Measurements from ENCODE around the gene LBHD1. TPM values are rescaled to one million over a fixed set of nuclear protein-coding genes. Genes with fewer than 3 reads are reported as not detected.
"Not testable (repeated sequence)": the region's sequence is repeated elsewhere in the genome, so short reads cannot be mapped to it uniquely, and the experiment has no call there.

LBHD1 gene
- polyA plus RNA-seq (ENCODE audit: insufficient read length in 3 of 3), result 10 to 100 TPM in 2 of 3 donors, 1 to 10 TPM in 1; 8.6 to 11.6 (median 10.6) TPM
- long read RNA-seq, donor 1, result 0 reads
- long read RNA-seq, donor 2, partial matches to known transcripts, result 0 of 1 reads
- long read RNA-seq, donor 2, other reads (novel, unspliced or antisense), result 0 of 1 reads
- long read RNA-seq, donor 3, partial matches to known transcripts, result 0 of 2 reads
- long read RNA-seq, donor 3, other reads (novel, unspliced or antisense), result 0 of 2 reads
- long read RNA-seq, donor 4, partial matches to known transcripts, result 0 of 1 reads
- long read RNA-seq, donor 4, other reads (novel, unspliced or antisense), result 0 of 1 reads
- long read RNA-seq, donor 5, partial matches to known transcripts, result 0 of 1 reads
- long read RNA-seq, donor 5, other reads (novel, unspliced or antisense), result 0 of 1 reads
- long read RNA-seq, donor 6, partial matches to known transcripts, result 0 of 1 reads
- long read RNA-seq, donor 6, other reads (novel, unspliced or antisense), result 0 of 1 reads
- long read RNA-seq, donor 7, partial matches to known transcripts, result 0 of 95 reads
- long read RNA-seq, donor 7, other reads (novel, unspliced or antisense), result 93 of 95 reads
- long read RNA-seq, donor 8, result 0 reads
- long read RNA-seq, donor 9, result 0 reads
- long read RNA-seq, donor 10, partial matches to known transcripts, result 7 of 7 reads
- long read RNA-seq, donor 10, other reads (novel, unspliced or antisense), result 0 of 7 reads
- long read RNA-seq, donor 11, result 0 reads
- long read RNA-seq, donor 12, result 0 reads
- long read RNA-seq, donor 13, result 0 reads
- long read RNA-seq, donor 14, result 0 reads
- long read RNA-seq, donor 15, partial matches to known transcripts, result 0 of 2 reads
- long read RNA-seq, donor 15, other reads (novel, unspliced or antisense), result 0 of 2 reads
- long read RNA-seq, donor 16, result 0 reads

- peak; percentile 86 for DNase-seq
Measured at GRCh38 chr11:62671608-62672389, at the start of gene LBHD1, which contains the start of gene UQCC3. LBHD1 (minus strand) TSS chr11:62672267; CDS start chr11:62670031, 2,236 bp downstream. UQCC3 (plus strand) TSS chr11:62671673; CDS start chr11:62671746, 73 bp downstream.

DNA sequence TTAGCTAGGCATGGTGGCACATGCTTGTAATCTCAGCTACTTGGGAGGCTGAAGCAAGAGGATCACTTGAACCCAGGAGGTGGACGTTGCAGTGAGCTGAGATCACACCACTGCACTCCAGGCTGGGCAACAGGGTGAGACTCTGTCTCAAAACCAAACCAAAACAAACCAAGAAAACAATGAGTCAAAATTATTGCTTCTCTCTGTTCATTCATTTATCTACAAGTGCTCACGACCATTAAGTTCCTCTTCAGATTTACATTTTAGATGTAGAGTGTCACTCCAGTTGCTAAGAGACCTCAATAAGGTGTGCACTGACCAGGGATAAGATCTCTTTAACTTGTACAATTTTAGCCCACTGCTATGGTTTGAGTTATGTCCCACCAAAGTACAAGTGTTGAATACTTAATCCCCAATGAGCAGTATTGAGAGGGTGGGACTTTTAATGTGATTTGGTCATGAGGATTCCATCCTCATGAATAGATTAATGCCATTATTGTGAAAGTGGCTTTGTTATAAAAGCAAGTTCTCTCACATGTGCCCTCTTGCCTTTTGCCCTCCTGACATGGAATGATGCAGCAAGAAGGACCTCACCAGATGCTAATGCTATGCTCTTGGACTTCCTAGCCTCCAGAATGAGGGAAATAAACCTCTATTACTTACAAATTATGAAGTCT, 47.4 kb upstream of the LBHD1 start:
- no peak for DNase-seq

DNA sequence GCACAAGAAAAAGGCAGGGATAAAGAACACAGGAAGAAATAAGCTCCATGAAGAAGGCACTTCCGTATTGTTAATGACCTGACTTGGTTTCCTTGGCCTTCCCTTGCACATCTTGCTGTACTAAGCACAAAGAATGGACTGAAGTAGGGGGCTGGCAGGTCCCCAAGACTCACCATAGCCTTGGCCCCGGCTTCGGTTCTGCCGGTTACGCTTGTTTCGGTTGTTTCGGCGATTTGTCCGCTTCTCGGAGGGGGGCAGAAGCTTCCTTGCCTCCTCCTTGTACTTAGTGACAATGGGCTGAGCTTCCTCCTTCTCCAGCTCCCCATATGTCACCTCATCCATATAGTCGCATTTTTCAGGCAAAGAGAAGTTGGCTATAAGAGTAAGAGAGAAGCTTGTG, 44.7 kb upstream of the LBHD1 start:
- DNase-seq, result no peak

- DNase-seq, result no peak
Measured at GRCh38 chr11:62716206-62716605, 44.1 kb upstream of the LBHD1 start.

DNA sequence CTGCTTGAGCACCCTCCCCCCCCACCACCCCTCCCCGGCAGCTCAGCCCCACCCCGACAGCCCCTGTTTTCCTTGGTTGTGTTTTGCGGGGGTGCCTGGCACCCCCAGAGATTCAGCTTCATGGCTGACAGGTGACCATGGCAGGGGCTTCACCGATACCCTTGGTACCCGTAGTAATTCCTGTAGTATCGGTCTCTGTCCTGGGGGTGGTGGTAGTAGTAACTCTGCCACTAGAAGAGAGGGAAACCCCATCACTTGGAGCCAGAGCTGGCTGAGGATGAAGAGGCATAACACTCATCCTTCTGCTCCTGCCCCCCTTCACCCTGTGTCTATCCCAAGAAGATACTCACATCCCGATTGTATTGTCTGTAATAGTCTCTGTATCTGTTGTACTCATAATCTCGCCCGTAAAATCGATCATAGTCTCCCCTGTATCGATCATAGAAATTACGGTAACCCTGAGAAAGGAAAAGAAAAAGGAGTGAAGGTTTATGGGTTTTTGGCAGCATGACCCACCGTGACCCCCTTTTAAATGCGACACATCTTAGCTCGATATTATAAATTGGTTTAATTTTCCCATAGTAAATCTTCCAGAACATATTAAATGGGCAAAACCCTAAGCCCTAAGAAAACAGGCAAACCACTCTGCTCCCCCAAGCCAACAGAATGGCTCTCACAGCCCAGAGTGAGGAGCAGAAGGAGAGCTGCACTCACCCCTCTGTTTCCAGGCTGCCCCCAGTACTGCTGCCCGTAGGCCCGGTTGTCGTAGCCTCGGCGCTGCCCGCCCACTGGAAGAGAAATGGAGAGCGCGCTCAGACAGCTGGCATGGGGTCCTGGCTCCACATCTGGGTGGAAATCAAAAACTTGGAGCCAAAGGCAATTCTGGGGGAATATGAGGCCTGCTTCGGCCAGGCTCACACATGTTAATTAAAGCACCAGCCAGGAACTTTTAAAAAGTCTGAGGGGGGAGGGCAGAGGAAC, 43.4 kb upstream of the LBHD1 start:
- no peak for DNase-seq

GRCh38 chr11:62713343-62713742, 41.3 kb upstream of the LBHD1 start:
- DNase-seq, result no peak

GRCh38 chr11:62712861-62713260, 40.8 kb upstream of the LBHD1 start:
- DNase-seq, result no peak

DNA sequence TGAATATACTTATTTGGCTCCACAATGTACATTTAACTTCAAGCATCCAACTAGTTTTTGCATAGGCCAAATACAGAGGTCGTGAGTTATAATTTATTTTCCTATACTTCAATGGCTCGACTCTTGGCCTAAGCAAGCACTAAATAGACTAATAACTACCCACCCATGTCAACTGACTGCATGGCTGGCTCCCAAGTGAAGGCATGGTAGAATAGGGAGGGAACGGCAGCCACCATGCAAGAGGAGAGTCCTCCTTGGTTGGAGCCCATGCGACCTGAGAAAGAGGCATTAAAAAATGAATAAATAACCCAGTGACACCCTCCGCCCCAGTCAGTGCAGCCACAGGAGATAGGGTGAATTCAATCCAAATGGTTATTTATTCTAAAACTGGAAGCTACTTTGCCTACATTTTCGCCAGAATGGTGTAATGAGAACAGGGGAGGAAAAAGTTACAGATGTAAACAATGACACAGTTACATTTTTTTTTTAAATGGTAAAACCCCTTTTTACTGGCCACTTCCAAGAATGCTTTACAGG, 40.3 kb upstream of the LBHD1 start:
- no peak for DNase-seq

DNA sequence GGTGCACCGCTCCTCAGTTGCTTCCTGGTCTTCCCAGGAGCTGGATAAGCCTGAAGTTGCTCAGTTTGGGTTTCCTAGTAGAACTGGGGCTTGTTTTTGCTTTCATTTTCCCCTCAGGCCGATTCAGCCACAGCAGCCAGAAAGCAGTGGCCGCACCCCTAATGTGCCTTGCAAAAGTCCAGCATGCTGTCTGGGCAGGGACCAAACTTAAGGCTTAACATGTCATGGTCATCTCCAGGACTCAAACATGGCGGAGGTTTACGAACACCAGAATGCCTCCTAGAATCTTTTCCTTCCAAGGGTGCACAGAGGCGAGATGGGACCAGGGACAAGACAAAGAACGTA, 37.9 kb upstream of the LBHD1 start:
- no peak for DNase-seq

DNA sequence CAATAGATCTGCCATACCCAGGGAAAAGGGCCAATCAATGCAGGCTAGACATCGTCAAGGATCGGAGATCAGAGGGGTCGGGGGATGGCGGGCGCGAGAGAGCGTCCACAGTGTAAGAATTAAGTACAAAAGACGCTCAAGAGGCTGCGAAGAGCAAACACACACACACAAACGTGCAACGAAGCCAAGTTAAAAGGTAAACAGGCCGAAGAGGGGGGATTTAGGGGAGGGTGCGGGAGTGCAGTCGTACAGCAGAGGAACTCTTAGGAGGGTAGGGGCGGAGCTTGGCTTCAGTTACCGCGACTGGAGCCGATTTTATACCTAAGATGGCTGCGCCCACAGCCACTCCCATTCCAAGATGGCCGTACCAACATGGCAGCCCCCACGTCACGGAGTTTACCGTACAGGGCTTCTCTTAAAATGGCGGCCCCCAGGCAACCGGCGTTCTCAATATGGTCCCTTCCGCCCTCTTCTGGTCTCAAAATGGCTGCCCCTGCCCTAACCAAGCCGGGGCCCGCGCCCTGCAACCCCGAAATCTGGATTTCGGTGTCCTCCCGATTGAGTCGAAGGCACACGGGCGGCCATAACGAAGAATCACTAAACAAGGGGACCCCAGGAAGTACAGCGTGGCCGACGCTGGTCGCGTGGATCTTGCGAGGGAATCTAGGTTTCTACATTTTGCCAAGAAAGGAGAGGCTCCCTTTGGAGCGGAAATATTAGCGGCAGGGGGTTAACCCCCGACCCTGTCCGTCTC, 37.4 kb upstream of the LBHD1 start:
- peak; percentile 99 for DNase-seq

DNA sequence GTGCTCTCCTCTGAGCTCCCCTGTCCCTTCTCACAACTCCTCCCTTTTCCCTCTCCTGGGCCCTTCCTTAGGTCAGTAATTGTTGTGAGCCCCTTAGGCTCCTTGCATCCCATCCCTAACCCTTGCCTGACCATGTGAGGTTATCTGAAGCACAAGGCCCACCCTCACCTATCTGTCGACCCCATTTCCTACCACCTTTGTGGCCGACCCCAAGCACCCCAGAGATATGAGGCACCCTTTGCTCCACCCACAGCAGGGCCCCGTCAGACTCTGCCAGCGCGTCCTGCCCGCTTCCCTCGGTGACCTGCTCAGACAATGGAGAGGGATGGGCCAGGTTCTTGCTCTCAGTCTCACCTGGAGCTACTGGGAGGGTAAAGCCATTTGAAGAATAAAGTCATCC, 36.7 kb upstream of the LBHD1 start:
- DNase-seq, result no peak

GRCh38 chr11:62708392-62708791, 36.3 kb upstream of the LBHD1 start:
- no peak for DNase-seq

DNA sequence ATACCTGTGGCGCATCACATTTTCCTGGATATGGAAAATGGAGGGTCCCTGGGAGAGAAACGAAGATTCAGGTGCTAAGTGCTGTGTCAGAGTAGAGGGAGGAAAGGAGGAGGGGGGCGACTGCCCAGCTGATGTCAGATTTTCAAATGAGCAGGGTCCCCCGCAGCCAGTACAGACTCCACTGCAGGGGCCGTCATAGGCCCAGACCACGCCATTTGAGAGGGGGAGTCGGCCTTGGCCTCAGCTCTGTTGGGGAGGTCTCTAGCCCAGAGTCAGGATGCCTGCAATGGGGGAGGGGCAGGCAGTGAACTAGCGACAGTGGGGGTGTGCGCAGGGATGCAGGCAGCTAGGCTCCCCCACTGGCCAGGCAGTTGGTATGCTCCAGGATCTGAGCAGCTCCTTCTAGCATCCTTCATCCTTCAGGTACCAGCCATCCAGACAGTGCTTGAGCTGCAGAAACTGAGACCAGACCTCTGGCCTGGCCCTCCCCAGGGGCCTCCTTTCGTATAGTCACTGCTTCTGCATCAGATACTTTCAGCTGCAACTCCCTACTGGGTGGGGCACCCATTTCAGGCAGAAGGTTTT, 35.3 kb upstream of the LBHD1 start, which contains the start of the genes BSCL2 and GNG3:
TSS of gene BSCL2 (minus strand) at position 148 of the 585 bp plus-strand sequence. CDS start 229 bp downstream, outside the sequence.
TSS of gene GNG3 (plus strand) at position 400 of the 585 bp plus-strand sequence. CDS start 620 bp downstream, outside the sequence.
- peak; percentile 84 for DNase-seq

DNA sequence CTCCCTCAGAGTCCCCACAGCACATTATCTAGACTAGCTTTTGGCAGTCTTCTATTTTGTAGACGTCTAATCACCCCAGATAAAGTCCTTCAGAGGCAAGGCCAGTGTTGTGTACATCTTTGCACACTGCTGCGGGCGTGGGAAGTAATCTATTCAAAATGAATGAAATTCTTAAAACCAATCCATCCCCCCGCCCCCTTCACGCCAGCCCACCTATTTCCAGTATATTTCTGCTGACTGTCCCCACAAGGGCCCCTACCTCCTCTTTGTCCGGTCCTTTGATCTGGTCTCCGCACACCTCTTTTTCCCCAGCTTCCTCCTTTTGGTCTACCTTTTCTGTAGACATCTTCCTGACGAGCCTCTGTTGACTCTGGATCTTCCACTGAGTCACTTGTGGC, 34.8 kb upstream of the LBHD1 start:
- no peak for DNase-seq

GRCh38 chr11:62705880-62706849, 34.1 kb upstream of the LBHD1 start:
- DNase-seq, result peak; percentile 94

GRCh38 chr11:62705413-62705812, 33.3 kb upstream of the LBHD1 start:
- no peak for DNase-seq

DNA sequence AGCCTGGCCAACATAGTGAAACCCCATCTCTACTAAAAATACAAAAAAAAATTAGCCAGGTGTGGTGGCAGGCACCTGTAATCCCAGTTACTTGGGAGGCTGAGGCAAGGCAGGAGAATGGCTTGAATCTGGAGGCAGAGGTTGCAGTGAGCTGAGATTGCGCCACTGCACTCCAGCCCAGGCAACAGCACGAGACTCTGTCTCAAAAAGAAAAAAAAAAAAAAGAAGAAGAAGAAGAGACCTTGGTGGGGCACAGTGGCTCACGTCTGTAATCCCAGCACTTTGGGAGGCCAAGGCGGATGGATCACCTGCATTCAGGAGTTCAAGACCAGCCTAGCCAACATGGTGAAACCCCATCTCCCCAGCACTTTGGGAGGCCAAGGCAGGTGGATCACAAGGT, 31.9 kb upstream of the LBHD1 start:
- not testable (repeated sequence) for DNase-seq
